ENCODE results near the gene CALU.

The CALU gene

DNA sequence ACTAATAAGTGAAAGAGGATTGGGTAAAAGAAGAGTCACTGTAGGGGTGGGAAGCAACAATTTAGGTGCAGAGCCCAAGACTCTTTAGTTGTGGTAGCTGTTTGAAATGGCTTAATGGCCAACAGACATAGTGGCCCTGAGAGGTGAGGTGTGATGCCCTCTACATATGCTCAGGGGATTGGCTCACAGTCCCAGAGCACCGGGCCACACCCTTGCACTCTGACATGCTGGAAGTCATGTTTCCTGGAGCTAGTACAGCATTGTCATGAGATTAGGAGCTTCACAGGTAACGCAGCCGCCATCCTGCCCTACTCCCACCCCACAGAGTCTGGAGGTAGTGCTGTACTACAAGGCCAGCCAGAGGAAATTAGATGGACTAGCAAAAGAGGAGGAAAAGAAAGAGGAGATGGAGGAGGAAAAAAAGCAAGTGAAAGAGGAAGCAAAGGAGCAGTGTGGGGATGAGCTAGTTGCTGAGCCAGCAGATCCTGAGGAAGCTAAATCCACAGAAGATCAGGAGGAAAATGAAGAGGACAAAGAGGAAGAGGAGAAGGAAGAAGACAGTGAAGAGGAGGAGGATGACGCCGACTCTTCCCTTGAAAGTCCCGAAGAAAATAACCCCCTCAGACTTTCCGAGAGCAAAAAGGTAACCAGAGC lies 76.3 kb downstream of the CALU start:
- FAIRE-seq: no peak

DNA sequence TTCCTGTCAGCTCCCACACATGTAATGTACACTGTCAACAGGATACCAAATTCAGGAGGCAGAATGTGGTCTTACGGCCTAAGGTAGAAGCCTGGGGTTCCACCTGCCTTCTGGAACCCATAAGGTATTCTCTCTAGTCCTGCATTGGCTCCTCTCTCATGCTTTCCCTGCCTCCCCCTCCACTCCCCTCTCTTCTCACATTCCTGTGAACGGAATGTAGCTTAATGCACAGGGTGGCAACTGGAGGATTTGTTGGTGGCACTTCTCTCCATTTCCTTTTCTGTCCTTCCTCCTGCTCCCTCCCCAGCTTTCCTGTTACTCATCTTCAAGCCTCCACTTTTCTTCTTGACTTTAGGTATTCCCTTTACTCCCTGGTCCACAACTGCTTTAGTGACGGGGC lies 79.5 kb downstream of the CALU start:
- no peak for FAIRE-seq
